HL-60 (cell line): ENCODE measurements around the gene MYO5C.

Source experiments
- DNase-seq, 2 experiments: peaks; one replicate each; pipeline ENCODE4 v3.0.0-alpha.2; 2010 to 2020; ENCODE audit warnings: low read depth in 1 of 2, low spot score in 1 of 2
- H3K27ac ChIP-seq: fragments of 250-450 bp; sonication (Bioruptor Pico); replicated peaks from 2 replicates; pipeline ENCODE4 v1.5.1; 2020; ENCODE audit warnings: mild to moderate bottlenecking, moderate library complexity
- H3K27me3 ChIP-seq: fragments of 250-450 bp; sonication (Bioruptor Pico); 2 replicates; pipeline ENCODE4 v1.5.1; 2021; ENCODE audit warnings: mild to moderate bottlenecking, moderate library complexity; ENCODE audit not compliant: insufficient read depth, poor library complexity, severe bottlenecking
- H3K4me3 ChIP-seq: replicated peaks from 2 replicates; pipeline ENCODE4 v1.5.1; 2011; ENCODE audit warnings: mild to moderate bottlenecking, control low read depth, low read length; ENCODE audit not compliant: insufficient read depth
- GABPA ChIP-seq: IDR thresholded peaks from 2 replicates; pipeline ENCODE4 v1.6.1; 2012; ENCODE audit warnings: low read depth
- POLR2AphosphoS5 ChIP-seq: IDR thresholded peaks from 2 replicates; pipeline ENCODE4 v1.6.1; 2012; ENCODE audit warnings: low read depth
- REST ChIP-seq: IDR thresholded peaks from 2 replicates; pipeline ENCODE4 v1.6.1; 2012; ENCODE audit warnings: low read depth; ENCODE audit not compliant: insufficient replicate concordance
- SPI1 ChIP-seq: IDR thresholded peaks from 2 replicates; pipeline ENCODE4 v1.6.1; 2012; ENCODE audit warnings: low read depth, mild to moderate bottlenecking, borderline replicate concordance
- TF ChIP-seq, protein P1 (sequence below): IDR thresholded peaks from one replicate; pipeline ENCODE4 v1.5.1; 2011; ENCODE audit warnings: low read length, control low read depth, inconsistent platforms; ENCODE audit not compliant: insufficient read depth

MYO5C gene

DNA sequence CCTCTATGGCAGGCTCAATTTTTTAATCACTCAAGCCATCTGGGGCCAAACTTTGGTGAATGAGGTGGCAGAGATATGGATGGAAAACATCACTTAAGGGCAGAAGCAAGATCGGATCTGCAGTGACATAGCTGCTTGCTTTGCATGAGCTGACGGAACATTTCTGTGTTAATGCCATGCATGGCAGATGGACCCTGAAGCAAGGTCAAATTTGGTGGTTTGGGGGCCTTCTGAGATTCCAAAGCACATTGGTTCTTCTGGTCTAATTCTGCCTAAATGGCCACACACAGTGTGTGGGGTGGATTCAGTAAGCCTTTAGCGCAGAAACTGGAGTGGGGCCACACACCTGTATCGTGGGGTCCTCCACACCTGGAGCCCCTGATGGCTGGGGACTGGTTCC, 144.7 kb downstream of the MYO5C start:
- no peak for DNase-seq
- H3K27ac ChIP-seq = no peak overlapping the region
- H3K27me3 ChIP-seq = no peaks in the 10 kb centered on the region
- TF ChIP-seq GABPA (no peak), REST (no peak), POLR2AphosphoS5 (no peak), SPI1 (no peak)
- TF ChIP-seq, protein P1, sequence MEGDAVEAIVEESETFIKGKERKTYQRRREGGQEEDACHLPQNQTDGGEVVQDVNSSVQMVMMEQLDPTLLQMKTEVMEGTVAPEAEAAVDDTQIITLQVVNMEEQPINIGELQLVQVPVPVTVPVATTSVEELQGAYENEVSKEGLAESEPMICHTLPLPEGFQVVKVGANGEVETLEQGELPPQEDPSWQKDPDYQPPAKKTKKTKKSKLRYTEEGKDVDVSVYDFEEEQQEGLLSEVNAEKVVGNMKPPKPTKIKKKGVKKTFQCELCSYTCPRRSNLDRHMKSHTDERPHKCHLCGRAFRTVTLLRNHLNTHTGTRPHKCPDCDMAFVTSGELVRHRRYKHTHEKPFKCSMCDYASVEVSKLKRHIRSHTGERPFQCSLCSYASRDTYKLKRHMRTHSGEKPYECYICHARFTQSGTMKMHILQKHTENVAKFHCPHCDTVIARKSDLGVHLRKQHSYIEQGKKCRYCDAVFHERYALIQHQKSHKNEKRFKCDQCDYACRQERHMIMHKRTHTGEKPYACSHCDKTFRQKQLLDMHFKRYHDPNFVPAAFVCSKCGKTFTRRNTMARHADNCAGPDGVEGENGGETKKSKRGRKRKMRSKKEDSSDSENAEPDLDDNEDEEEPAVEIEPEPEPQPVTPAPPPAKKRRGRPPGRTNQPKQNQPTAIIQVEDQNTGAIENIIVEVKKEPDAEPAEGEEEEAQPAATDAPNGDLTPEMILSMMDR = no peak
- H3K4me3 ChIP-seq = no peak overlapping the region

- H3K27me3 ChIP-seq = no peaks in the 10 kb centered on the region
- no peak overlapping the region for H3K27ac ChIP-seq
- TF ChIP-seq SPI1 (no peak), REST (no peak), GABPA (no peak), POLR2AphosphoS5 (no peak)
- TF ChIP-seq, protein P1 = no peak
- DNase-seq = no peak
- H3K4me3 ChIP-seq = no peak overlapping the region
These were observed 145.4 kb downstream of the MYO5C start for GRCh38 chr15:52150043-52150825.

DNA sequence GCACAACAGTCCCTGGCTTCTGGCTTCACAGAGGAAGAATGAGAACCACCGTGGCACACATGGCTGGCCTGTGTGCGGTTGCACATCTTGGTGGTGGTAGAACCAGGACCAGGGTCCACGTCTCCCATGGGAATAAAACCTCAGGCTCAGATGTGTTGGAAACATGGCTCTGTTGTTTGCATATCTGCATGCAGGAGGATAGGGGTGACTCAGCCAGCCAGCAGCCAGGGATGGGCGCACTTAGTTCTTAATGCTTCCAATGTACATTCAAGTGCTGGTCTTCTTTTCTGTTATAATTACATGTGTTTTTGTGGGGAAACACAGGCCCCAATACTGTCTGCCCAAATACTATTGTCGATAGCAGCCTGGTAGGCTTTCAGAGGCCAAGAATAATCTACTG, 147.2 kb downstream of the MYO5C start:
- TF ChIP-seq REST (no peak), POLR2AphosphoS5 (no peak), GABPA (no peak)
- TF ChIP-seq, protein P1 = no peak
- Histone ChIP-seq H3K27me3 (no peaks in the 10 kb centered on the region), H3K27ac (no peak overlapping the region), H3K4me3 (no peak overlapping the region)
- no peak for DNase-seq
